Stimulated activated CD4-positive, alpha-beta T cell treated with anti-CD3 and anti-CD28 coated beads, Interleukin-15, amount 100 ng/mL, for 1 hour (primary cell): ENCODE measurements around the gene MYOD1.
A peak's percentile ranks its signal among the peaks of the same experiment; 100 is the strongest.

Experiments used
- DNase-seq, 2 donors: peaks; one replicate each; pipeline ENCODE4 v3.0.0-alpha.2; 2020; ENCODE audit warnings: low read depth in 1 of 2, low spot score in 1 of 2

The MYOD1 gene

DNA sequence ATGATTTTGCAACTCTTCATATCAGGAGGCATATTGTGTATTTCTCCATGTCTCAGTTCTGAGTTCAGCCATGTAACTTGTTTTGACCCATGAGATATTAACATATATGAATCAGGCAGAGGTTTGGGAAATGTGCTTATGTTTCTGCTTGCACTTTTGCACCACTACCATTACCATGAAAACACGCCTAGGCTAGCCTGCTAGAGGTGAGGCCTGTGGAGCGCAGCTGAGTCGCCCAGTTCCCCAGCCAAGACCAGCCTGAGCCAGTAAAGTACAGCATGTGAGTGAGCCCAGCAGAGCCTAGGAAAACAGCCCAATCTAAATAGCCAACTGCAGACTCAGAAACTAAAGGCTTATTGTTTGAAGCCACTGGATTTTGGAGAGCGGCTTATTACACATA lies 18.4 kb upstream of the MYOD1 start:
- no peak for DNase-seq

DNA sequence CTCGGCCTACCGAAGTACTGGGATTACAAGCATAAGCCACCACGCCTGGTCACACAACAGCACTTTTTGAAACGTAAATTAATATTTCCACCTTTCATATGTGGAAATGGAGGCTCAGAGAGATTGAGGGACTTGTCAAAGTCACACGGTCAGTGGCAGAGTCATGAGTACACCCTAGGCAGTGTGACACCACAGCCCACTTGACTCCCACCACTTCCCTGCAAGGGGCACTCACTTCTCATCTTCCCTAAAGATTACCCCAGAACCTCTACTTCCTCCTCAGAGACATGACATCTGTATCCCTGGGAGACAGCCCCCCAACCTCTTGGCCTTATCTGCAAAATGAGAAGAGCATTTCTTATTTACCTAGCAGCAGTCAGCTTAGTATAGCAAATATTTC lies 16.5 kb upstream of the MYOD1 start:
- no peak for DNase-seq

DNA sequence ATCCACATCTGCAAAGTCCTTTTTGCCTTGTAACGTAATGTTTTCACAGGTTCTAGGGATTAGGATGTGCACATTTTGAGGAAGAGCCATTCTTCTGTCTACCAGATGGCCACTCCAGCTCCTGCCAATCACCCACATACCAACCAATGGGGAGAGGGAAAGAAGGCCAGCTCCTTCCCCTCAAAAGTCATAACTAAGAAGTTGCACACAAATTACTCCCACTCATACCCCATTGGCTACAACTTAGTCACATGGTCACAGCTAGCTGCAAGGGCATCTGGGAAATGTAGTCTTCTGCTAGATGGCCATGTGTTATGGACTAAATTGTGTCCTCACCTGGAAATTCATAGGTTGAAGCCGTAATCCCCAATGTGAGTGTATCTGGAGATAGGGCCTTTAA lies 15.4 kb upstream of the MYOD1 start:
- DNase-seq: no peak

- no peak for DNase-seq
Measured at GRCh38 chr11:17707830-17708229, 11.5 kb upstream of the MYOD1 start.

GRCh38 chr11:17711836-17712235 lies 7.5 kb upstream of the MYOD1 start:
- no peak for DNase-seq

DNA sequence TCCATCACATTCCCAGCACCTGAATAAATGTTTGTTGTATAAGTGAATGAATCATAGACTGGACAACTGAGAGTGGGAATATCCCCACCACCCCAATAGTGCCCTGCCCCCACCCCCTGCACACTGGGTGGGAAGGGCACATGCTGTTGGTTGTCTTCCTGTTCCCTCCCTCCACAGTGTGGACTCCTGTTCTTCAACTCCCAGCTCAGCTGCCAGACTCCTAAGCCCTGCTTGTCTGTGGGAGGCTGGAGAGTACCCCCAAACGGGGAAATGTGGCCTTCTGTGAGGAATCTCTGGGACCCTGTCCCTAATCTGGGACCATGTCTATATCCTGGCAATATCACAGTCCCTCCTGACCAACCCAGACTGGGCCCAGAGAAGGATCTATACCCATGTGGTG lies 5.5 kb upstream of the MYOD1 start:
- no peak for DNase-seq

GRCh38 chr11:17714356-17714854 lies 5.0 kb upstream of the MYOD1 start:
- no peak for DNase-seq

- no peak for DNase-seq
Measured at GRCh38 chr11:17714870-17715269, 4.5 kb upstream of the MYOD1 start.

GRCh38 chr11:17716807-17717206 lies 2.6 kb upstream of the MYOD1 start:
- DNase-seq: no peak

DNA sequence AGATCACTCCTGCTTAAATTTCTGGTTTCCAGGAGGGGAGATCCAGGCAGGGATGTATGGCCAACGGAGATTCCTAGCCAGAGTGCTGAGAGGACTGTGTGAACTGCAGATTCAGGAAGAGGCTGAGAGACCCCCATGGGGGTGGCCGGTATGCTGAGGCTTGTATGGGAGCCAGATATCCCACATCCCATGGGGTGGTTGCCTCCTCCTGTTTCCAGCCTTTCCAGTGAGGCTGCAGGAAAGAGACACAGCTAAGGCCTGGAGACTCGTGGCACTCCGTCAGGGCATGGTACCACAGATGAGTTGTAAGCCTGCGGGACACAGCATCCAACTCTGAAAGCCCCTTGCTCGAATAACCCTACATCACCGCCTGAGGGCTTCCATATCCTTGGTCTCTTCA lies 1.4 kb upstream of the MYOD1 start:
- no peak for DNase-seq

GRCh38 chr11:17718510-17718962 lies 835 bp upstream of the MYOD1 start:
- no peak for DNase-seq

DNA sequence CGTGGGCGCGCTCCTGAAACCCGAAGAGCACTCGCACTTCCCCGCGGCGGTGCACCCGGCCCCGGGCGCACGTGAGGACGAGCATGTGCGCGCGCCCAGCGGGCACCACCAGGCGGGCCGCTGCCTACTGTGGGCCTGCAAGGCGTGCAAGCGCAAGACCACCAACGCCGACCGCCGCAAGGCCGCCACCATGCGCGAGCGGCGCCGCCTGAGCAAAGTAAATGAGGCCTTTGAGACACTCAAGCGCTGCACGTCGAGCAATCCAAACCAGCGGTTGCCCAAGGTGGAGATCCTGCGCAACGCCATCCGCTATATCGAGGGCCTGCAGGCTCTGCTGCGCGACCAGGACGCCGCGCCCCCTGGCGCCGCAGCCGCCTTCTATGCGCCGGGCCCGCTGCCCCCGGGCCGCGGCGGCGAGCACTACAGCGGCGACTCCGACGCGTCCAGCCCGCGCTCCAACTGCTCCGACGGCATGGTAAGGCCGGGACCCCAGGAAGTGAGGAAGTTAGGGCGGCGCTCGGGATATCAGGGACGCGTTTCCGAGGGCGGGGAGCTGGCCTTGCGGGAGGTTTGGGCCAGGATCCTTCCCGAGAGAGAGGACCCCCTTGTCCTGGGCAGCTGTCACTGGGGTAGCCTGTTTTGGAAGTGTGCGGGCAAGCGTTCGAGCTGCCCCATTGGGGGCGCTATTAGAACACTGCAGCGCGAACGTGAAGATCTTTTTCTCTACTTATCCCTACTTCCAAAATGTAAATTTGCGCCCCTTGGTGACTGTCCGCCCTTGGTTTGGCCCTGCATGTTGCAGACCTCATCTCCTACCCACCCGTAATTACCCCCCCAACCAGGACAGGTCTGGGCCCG lies 796 bp downstream of the MYOD1 start:
- no peak for DNase-seq

DNA sequence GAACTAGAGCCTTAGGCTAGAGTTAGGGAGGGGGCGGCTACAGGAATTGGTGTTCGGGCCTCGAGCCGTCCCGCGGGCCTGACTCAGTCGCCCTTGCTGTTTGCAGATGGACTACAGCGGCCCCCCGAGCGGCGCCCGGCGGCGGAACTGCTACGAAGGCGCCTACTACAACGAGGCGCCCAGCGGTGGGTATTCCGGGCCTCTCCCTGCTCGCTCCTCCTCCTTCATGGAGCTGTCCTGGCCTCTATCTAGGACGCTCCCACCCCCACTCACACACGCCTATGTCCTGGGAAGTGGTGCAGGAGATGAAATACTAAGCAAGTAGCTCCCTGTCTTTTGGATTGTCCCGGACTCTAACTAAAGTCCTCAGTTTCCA lies 1.4 kb downstream of the MYOD1 start:
- DNase-seq: no peak

DNA sequence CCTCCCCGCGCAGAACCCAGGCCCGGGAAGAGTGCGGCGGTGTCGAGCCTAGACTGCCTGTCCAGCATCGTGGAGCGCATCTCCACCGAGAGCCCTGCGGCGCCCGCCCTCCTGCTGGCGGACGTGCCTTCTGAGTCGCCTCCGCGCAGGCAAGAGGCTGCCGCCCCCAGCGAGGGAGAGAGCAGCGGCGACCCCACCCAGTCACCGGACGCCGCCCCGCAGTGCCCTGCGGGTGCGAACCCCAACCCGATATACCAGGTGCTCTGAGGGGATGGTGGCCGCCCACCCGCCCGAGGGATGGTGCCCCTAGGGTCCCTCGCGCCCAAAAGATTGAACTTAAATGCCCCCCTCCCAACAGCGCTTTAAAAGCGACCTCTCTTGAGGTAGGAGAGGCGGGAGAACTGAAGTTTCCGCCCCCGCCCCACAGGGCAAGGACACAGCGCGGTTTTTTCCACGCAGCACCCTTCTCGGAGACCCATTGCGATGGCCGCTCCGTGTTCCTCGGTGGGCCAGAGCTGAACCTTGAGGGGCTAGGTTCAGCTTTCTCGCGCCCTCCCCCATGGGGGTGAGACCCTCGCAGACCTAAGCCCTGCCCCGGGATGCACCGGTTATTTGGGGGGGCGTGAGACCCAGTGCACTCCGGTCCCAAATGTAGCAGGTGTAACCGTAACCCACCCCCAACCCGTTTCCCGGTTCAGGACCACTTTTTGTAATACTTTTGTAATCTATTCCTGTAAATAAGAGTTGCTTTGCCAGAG lies 2.0 kb downstream of the MYOD1 start:
- DNase-seq: no peak

DNA sequence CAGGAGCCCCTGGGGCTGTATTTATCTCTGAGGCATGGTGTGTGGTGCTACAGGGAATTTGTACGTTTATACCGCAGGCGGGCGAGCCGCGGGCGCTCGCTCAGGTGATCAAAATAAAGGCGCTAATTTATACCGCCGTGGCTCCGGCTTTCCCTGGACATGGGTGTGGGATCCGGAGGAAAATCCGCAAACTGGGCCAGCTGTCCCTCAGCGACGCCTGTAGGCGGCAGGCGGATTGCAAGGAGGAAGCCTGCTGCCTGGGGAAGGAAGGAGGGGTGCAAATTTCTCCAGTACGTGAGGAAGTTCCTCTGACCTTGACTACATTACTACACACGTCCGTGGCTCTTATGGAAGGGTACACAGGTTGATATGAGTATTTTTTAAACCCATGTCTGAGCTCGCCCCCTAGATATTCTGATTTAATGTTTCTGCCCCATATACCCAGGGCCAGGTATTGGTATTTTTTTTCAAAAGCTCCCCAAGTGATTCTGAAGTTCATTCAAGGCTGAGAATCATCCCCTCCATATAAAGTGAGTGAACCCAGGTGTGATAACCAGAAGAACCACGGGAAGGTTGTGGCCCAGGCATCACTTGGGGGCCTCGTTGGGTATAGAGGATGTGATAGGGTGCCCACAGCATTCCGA lies 2.8 kb downstream of the MYOD1 start:
- DNase-seq: no peak

DNA sequence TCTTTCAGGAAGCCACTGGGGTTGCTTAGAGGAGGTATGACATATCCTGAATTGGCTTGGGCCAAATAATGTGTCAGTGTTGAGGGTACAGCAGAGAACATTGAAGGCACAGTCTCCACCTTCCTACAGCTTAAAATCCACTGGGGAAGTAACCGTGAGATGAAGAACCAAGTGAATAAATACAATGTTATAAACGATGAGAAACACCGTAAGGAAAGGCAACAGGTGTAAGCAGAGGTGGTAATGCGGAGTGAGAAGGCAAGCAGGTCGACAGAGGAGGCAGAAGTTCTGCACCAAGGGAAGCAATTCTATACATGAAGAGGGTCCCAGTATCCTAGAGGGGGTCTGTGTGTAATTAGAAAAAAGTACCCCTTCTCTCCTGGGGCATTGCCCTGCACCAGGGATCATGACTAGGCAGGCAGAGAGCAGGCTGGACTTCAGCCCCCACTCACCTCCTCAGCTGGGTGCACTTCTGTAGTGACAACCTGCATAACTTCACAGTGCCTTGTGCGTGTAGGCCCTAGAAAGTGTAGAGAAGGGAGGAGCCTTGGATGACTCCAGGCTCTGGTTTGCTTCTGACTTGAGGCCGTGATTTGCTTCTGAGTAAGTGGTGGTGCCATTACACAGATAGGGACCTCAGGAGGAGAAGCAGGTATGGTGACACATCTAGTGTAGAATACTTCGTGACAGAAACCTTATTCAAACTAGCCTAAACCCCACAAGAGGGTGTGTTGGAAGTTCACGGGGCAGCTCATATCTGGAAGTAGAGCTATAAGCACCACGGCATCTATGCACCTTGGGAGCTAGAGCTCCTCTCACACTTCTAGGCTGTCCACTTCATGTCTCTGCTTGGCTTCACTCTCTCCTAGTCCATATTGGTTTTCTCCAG lies 4.9 kb downstream of the MYOD1 start:
- no peak for DNase-seq

DNA sequence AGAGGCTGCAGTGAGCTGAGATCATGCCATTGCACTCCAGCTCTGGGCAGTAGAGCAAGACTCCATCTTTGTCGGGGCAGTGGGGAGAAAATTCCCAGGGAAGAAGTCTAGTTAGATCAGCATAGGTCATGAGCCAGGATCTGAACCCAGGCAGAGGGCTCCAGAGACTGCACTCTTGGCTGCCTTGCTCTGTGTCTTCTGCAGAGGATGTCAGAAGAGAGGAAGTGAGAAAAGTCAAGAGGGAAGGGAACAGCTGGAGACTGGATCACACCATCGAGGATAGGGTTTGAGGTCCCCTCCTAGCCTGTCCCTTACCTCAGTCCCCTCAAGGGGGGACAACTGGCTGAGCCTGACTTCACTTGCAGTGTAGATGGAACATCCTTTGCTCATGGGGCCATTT lies 5.8 kb downstream of the MYOD1 start:
- no peak for DNase-seq

GRCh38 chr11:17730137-17730536 lies 10.8 kb downstream of the MYOD1 start:
- DNase-seq: no peak

DNA sequence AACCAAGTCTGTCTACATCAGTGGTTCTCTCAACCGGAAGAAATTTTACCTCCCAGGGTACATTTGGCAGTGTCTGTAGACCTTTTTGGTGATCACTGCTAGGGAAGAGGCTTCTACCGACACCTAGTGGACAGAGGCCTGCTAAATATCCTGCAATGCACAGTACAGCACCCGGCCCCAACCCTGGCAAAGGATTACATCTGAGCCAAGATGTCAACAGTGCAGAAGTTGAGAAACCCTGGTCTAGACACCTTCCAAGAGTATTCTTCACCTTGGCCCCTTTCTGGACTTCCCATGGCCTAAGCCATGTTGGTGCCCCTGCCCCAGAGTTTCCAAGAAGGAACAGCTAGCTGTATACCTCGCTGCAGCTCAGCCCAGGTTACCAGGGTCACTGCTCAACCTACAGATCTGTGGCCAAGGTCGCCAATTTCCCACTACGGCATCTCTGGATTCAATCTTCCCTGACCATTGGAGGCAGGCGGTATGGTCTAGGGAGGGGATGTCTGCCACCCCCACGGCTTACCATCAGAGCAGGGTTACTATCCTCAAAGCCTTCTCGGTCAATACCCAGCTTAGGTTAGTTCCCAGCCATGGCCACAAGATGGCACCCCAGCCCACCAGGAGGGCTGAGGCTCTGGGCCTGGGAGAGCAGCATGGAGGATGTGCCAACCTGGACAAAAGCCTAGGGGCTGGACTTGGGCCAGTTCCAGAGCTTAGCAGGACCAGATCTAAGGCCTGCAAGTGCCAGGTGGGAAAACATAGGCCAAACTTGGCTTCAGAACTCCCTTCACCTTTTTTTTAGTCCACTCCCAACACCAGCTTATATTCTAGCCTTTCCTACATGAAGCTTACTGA lies 11.5 kb downstream of the MYOD1 start:
- peak in 1 of 2 donors; percentile 40 for DNase-seq

- no peak for DNase-seq
Measured at GRCh38 chr11:17733261-17733660, 13.9 kb downstream of the MYOD1 start.
